HepG2 (cell line): ENCODE measurements around the gene EPN2. TPM values are rescaled to one million over a fixed set of nuclear protein-coding genes. Genes with fewer than 3 reads are reported as not detected.
A peak's percentile ranks its signal among the peaks of the same experiment; 100 is the strongest.

Experiments
- ARHGAP35 ChIP-seq: sonication (generic); formaldehyde crosslinking; IDR thresholded peaks from 2 replicates; pipeline ENCODE4 v1.9.0; 2022; ENCODE audit warnings: mild to moderate bottlenecking, inconsistent platforms, moderate library complexity, missing genetic modification reagents, borderline replicate concordance
- CERS6 ChIP-seq: sonication (generic); formaldehyde crosslinking; IDR thresholded peaks from 2 replicates; pipeline ENCODE4 v1.5.0; 2020; ENCODE audit warnings: missing genetic modification reagents
- CSRNP1 ChIP-seq: sonication (generic); formaldehyde crosslinking; IDR thresholded peaks from 2 replicates; pipeline ENCODE4 v1.8.1; 2023; ENCODE audit warnings: mild to moderate bottlenecking, missing genetic modification reagents
- DZIP1 ChIP-seq: sonication (generic); formaldehyde crosslinking; IDR thresholded peaks from 2 replicates; pipeline ENCODE4 v1.5.0; 2020; ENCODE audit warnings: mild to moderate bottlenecking, missing genetic modification reagents
- E2F2 ChIP-seq: sonication (generic); formaldehyde crosslinking; IDR thresholded peaks from 2 replicates; pipeline ENCODE4 v1.4.0; 2020; ENCODE audit warnings: missing genetic modification reagents, borderline replicate concordance
- KLF11 ChIP-seq: IDR thresholded peaks from 2 replicates; pipeline ENCODE4 v1.6.1; 2016; ENCODE audit warnings: missing compliant biosample characterization
- KLF9 ChIP-seq: IDR thresholded peaks from 2 replicates; pipeline ENCODE4 v1.6.1; 2016; ENCODE audit warnings: low read depth
- NFIB ChIP-seq: sonication (generic); formaldehyde crosslinking; IDR thresholded peaks from 2 replicates; pipeline ENCODE4 v1.9.0; 2021; ENCODE audit warnings: missing genetic modification reagents, mild to moderate bottlenecking, borderline replicate concordance
- PCBP1 ChIP-seq: fragments of 200-400 bp; formaldehyde crosslinking; IDR thresholded peaks from 2 replicates; pipeline ENCODE4 v1.6.1; 2017; ENCODE audit warnings: mild to moderate bottlenecking, low read depth, low read length, borderline replicate concordance
- RFX3 ChIP-seq: IDR thresholded peaks from 2 replicates; pipeline ENCODE4 v1.6.1; 2016; ENCODE audit warnings: missing biosample characterization, missing genetic modification reagents
- ZBED4 ChIP-seq: sonication (generic); formaldehyde crosslinking; IDR thresholded peaks from 2 replicates; pipeline ENCODE4 v1.4.0; 2020; ENCODE audit warnings: missing genetic modification reagents, borderline replicate concordance
- ZBTB20 ChIP-seq: sonication (generic); formaldehyde crosslinking; IDR thresholded peaks from 2 replicates; pipeline ENCODE4 v1.8.1; 2023; ENCODE audit warnings: missing genetic modification reagents, low read depth, mild to moderate bottlenecking, borderline replicate concordance
- ZFP37 ChIP-seq: sonication (generic); formaldehyde crosslinking; IDR thresholded peaks from 2 replicates; pipeline ENCODE4 v1.4.0; 2020; ENCODE audit warnings: missing genetic modification reagents, borderline replicate concordance
- ZGPAT ChIP-seq: IDR thresholded peaks from 2 replicates; pipeline ENCODE4 v1.6.1; 2016; ENCODE audit warnings: mild to moderate bottlenecking
- ZNF251 ChIP-seq: sonication (generic); formaldehyde crosslinking; IDR thresholded peaks from 2 replicates; pipeline ENCODE4 v1.9.0; 2021; ENCODE audit warnings: mild to moderate bottlenecking, missing genetic modification reagents
- ZNF720 ChIP-seq: sonication (generic); formaldehyde crosslinking; IDR thresholded peaks from 2 replicates; pipeline ENCODE4 v1.4.0; 2020; ENCODE audit warnings: missing genetic modification reagents
- polyA plus RNA-seq, 8 experiments: library from polyadenylated mRNA; depleted of rRNA in 3 of 8; stranded (reverse) in 7 of 8; unstranded in 1 of 8; fragments of >200 nt; fragmentation: Illumina TruSeq in 4 of 8; extraction: Trizol in 4 of 8; gene quantifications; 2 replicates each; pipeline versions ENCODE4 v1.2.1 to v1.2.3, GENCODE V29; 2011 to 2016; ENCODE audit warnings: low read depth in 4 of 8, missing spikeins in 1 of 8, mixed read lengths in 1 of 8; ENCODE audit not compliant: insufficient read depth in 1 of 8
- total RNA-seq, 5 experiments: library from RNA; depleted of rRNA; stranded (reverse); fragments of >200 nt; fragmentation: Illumina TruSeq; extraction: Trizol; gene quantifications; 2 replicates each; pipeline ENCODE4 v1.2.3, GENCODE V29; 2016; ENCODE audit warnings: low read depth in 1 of 5

The EPN2 gene
- total and polyA plus RNA-seq, 2 of the 13 experiments (the other 11 are each of a cell fraction or from before 2014, with no cell fraction given) = 7.8 to 19.2 TPM

- TF ChIP-seq ZNF251 (CRISPR knock-in tag) (no peak), ZFP37 (CRISPR knock-in tag) (no peak), KLF9 (CRISPR knock-in tag) (no peak), ZGPAT (CRISPR knock-in tag) (peak; percentile 44; the same call in 1 of the 2 replicates), ZBED4 (CRISPR knock-in tag) (no peak), KLF11 (CRISPR knock-in tag) (no peak), ARHGAP35 (CRISPR knock-in tag) (no peak; the same call in 1 of the 2 replicates), CERS6 (CRISPR knock-in tag) (no peak), RFX3 (CRISPR knock-in tag) (no peak), ZNF720 (CRISPR knock-in tag) (no peak), NFIB (no peak), CSRNP1 (no peak), PCBP1 (no peak), ZBTB20 (CRISPR knock-in tag) (no peak), DZIP1 (CRISPR knock-in tag) (no peak), E2F2 (CRISPR knock-in tag) (no peak)
Observed at GRCh38 chr17:19364699-19365498, 127.7 kb downstream of the EPN2 start (continued).
